ENCODE results near the gene ATG5.

ATG5 gene

GRCh38 chr6:106163446-106163965 lies 162.1 kb downstream of the ATG5 start:
- no peak for TF ChIP-seq CTCF (IDR thresholded peaks at IDR 0.05; ENCODE audit: unreplicated experiment in 3 of 3)
- Mint-ChIP-seq H3K36me3 (ENCODE audit: low read depth) (no peaks in the 10 kb centered on the region), H3K9me3 (no peaks in the 10 kb centered on the region), H3K27ac (peak overlapping the region in 2 of 3 experiments; percentile 60 to 65), H3K4me3 (no peak overlapping the region), H3K27me3 (ENCODE audit: low read depth) (no peaks in the 10 kb centered on the region), H3K4me1 (peaks cover 20% of the 10 kb centered on the region)

GRCh38 chr6:106162921-106163320 lies 162.6 kb downstream of the ATG5 start:
- Mint-ChIP-seq H3K27me3 (ENCODE audit: low read depth) (no peaks in the 10 kb centered on the region), H3K9me3 (no peaks in the 10 kb centered on the region), H3K36me3 (ENCODE audit: low read depth) (no peaks in the 10 kb centered on the region), H3K4me1 (peaks cover 20% of the 10 kb centered on the region), H3K4me3 (no peak overlapping the region), H3K27ac (peak overlapping the region in 1 of 3 experiments; percentile 65)
- no peak for TF ChIP-seq CTCF (IDR thresholded peaks at IDR 0.05; ENCODE audit: unreplicated experiment in 3 of 3)

- no peaks in the 10 kb centered on the region for H3K9me3 Mint-ChIP-seq
- H3K4me3 Mint-ChIP-seq: no peak overlapping the region
- peaks cover 27% of the 10 kb centered on the region for H3K4me1 Mint-ChIP-seq
- H3K27me3 Mint-ChIP-seq (ENCODE audit: low read depth): no peaks in the 10 kb centered on the region
- no peaks in the 10 kb centered on the region for H3K36me3 Mint-ChIP-seq (ENCODE audit: low read depth)
- TF ChIP-seq CTCF (IDR thresholded peaks at IDR 0.05; ENCODE audit: unreplicated experiment in 3 of 3): no peak
- no peak overlapping the region for H3K27ac Mint-ChIP-seq
Observed at GRCh38 chr6:106161893-106162292, 163.7 kb downstream of the ATG5 start.

- TF ChIP-seq CTCF (IDR thresholded peaks at IDR 0.05; ENCODE audit: unreplicated experiment in 3 of 3): no peak
- Mint-ChIP-seq H3K27ac (no peak overlapping the region), H3K4me3 (no peak overlapping the region), H3K36me3 (ENCODE audit: low read depth) (no peaks in the 10 kb centered on the region), H3K9me3 (no peaks in the 10 kb centered on the region), H3K27me3 (ENCODE audit: low read depth) (no peaks in the 10 kb centered on the region), H3K4me1 (peaks cover 29% of the 10 kb centered on the region)
Observed at GRCh38 chr6:106161311-106161874, 164.2 kb downstream of the ATG5 start.

GRCh38 chr6:106160189-106160588 lies 165.4 kb downstream of the ATG5 start:
- H3K27ac Mint-ChIP-seq: no peak overlapping the region
- no peaks in the 10 kb centered on the region for H3K27me3 Mint-ChIP-seq (ENCODE audit: low read depth)
- no peak overlapping the region for H3K4me3 Mint-ChIP-seq
- peaks cover 29% of the 10 kb centered on the region for H3K4me1 Mint-ChIP-seq
- H3K36me3 Mint-ChIP-seq (ENCODE audit: low read depth): no peaks in the 10 kb centered on the region
- H3K9me3 Mint-ChIP-seq: no peaks in the 10 kb centered on the region
- TF ChIP-seq CTCF (IDR thresholded peaks at IDR 0.05; ENCODE audit: unreplicated experiment in 3 of 3): no peak

- no peak overlapping the region for H3K27ac Mint-ChIP-seq
- H3K9me3 Mint-ChIP-seq: no peaks in the 10 kb centered on the region
- H3K36me3 Mint-ChIP-seq (ENCODE audit: low read depth): no peaks in the 10 kb centered on the region
- no peaks in the 10 kb centered on the region for H3K27me3 Mint-ChIP-seq (ENCODE audit: low read depth)
- no peak for TF ChIP-seq CTCF (IDR thresholded peaks at IDR 0.05; ENCODE audit: unreplicated experiment in 3 of 3)
- H3K4me3 Mint-ChIP-seq: no peak overlapping the region
- peaks cover 26% of the 10 kb centered on the region for H3K4me1 Mint-ChIP-seq
Observed at GRCh38 chr6:106159531-106159940, 166.0 kb downstream of the ATG5 start.

All from nephron (organoid).